GM12891 (cell line): ENCODE data around the gene MYH16.

Experiments
- POLR2A ChIP-seq: IDR thresholded peaks from 2 replicates; pipeline ENCODE4 v1.6.1; 2011; ENCODE audit warnings: low read depth, low read length, control low read depth
- POLR2AphosphoS5 ChIP-seq: IDR thresholded peaks from 2 replicates; pipeline ENCODE4 v1.6.1; 2011; ENCODE audit warnings: low read depth, low read length, control low read depth
- SPI1 ChIP-seq: IDR thresholded peaks from 2 replicates; pipeline ENCODE4 v1.6.1; 2011; ENCODE audit warnings: low read depth, low read length, control low read depth
- TAF1 ChIP-seq: IDR thresholded peaks from 2 replicates; pipeline ENCODE4 v1.6.1; 2011; ENCODE audit warnings: low read depth, low read length, control low read depth

- TF ChIP-seq POLR2AphosphoS5 (no peak), POLR2A (no peak), SPI1 (no peak), TAF1 (no peak)
Observed at GRCh38 chr7:99254390-99254789, 18.2 kb upstream of the MYH16 start.
